Breast epithelium (tissue), 4 donors: ENCODE data around the gene SASH3. TPM values are rescaled to one million over a fixed set of nuclear protein-coding genes. Genes with fewer than 3 reads are reported as not detected.
A peak's percentile ranks its signal among the peaks of the same experiment; 100 is the strongest.

ENCODE experiments used
- DNase-seq, 2 donors: peaks; one replicate each; pipeline ENCODE4 v3.0.0-alpha.2; 2019; ENCODE audit warnings: low spot score in 2 of 2
- H3K27ac ChIP-seq, 2 donors: fragments of 200-600 bp; sonication (generic) in 1 of 2; one replicate each; pipeline ENCODE4 v1.5.1; 2016 to 2019; ENCODE audit warnings: mild to moderate bottlenecking in 1 of 2
- H3K27me3 ChIP-seq, 2 donors: fragments of 200-600 bp; sonication (generic) in 1 of 2; one replicate each; pipeline versions ENCODE4 v1.5.1 to v1.6.0; 2017 to 2019; ENCODE audit warnings: control low read depth in 1 of 2, mild to moderate bottlenecking in 1 of 2
- H3K36me3 ChIP-seq: fragments of 200-600 bp; one replicate; pipeline ENCODE4 v1.5.1; 2019
- H3K4me1 ChIP-seq, 2 donors: fragments of 200-600 bp; sonication (generic); one replicate each; pipeline ENCODE4 v1.5.1; 2016 to 2019; ENCODE audit warnings: control low read depth in 1 of 2
- H3K4me3 ChIP-seq, 3 donors: fragments of 200-600 bp; sonication (generic); 1 replicate in 2 of 3; 2 replicates in 1 of 3; pipeline ENCODE4 v1.5.1; 2016 to 2019; ENCODE audit warnings: mild to moderate bottlenecking in 3 of 3, moderate library complexity in 2 of 3
- H3K9me3 ChIP-seq, 2 donors: fragments of 200-600 bp; sonication (generic) in 1 of 2; one replicate each; pipeline ENCODE4 v1.5.1; 2016 to 2019; ENCODE audit warnings: control low read depth in 1 of 2
- POLR2A ChIP-seq: fragments of 450-650 bp; IDR thresholded peaks from one replicate; pipeline ENCODE4 v1.6.1; 2016; ENCODE audit warnings: antibody characterized with exemption, mild to moderate bottlenecking, moderate library complexity
- POLR2AphosphoS5 ChIP-seq, 3 donors: sonication (generic); formaldehyde crosslinking; IDR thresholded peaks; one replicate each; pipeline ENCODE4 v1.6.1; 2017; ENCODE audit warnings: antibody characterized with exemption in 3 of 3
- intact Hi-C: fragments of 100-400 bp; cut with DNase I; formaldehyde crosslinking; loops from one replicate; pipeline ENCODE4 v1.15.1; 2023; ENCODE audit warnings: low total_unique reads
- total RNA-seq, 3 donors: library from RNA; depleted of rRNA; stranded (reverse); fragments of >200 nt; gene quantifications; one replicate each; pipeline ENCODE4 v1.1.0, GENCODE V29; 2016
- TF ChIP-seq, protein P1 (sequence below), 3 donors: fragments of 450-650 bp; IDR thresholded peaks; one replicate each; pipeline ENCODE4 v1.5.1; 2016 to 2017; ENCODE audit warnings: antibody characterized with exemption in 3 of 3, mild to moderate bottlenecking in 3 of 3, moderate library complexity in 3 of 3

Gene SASH3
- total RNA-seq, 3 donors from 2014 or later, result 6.6 to 18.7 (median 10.0) TPM

DNA sequence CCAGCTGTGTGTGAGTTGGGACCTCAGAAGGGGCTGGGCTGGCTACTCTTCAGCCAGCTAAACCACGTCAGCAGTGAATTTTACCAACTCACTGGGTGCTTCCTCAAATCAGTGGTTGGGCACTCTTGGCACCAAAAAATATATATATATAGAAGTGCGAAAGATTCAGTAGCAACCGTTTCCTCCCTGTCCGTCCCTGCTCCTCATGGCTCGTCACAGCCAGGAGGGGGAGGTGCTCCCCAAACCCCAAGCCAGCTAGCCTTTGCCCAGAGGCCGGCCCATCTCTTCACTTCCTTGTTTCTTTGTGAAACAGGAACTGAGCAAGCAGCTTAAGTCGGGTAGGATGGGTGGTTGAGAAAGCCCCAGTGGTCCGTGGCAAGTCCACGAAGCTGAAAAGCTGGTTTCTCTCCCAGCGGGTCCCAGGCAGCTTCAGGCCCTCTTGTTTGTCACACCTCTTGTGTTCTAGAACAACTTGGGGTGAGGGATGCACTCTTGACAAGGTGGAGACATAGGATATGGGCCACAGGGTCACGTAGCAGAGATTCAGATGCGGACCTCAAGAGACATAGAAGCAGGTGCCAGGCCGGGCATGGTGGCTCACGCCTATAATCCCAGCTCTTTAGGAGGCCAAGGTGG is 6.8 kb upstream of the SASH3 start:
- Histone ChIP-seq H3K36me3 (no peaks in the 10 kb centered on the region), H3K27ac (peak overlapping the region; percentile 13 to 21), H3K27me3 (no peaks in the 10 kb centered on the region), H3K4me1 (no peaks in the 10 kb centered on the region), H3K9me3 (no peaks in the 10 kb centered on the region), H3K4me3 (no peak overlapping the region)
- intact Hi-C loops, result no loop called here
- DNase-seq, result peak in 1 of 2 donors; percentile 50
- TF ChIP-seq POLR2AphosphoS5 (IDR thresholded peaks at IDR 0.05) (no peak), POLR2A (no peak)
- TF ChIP-seq, protein P1, sequence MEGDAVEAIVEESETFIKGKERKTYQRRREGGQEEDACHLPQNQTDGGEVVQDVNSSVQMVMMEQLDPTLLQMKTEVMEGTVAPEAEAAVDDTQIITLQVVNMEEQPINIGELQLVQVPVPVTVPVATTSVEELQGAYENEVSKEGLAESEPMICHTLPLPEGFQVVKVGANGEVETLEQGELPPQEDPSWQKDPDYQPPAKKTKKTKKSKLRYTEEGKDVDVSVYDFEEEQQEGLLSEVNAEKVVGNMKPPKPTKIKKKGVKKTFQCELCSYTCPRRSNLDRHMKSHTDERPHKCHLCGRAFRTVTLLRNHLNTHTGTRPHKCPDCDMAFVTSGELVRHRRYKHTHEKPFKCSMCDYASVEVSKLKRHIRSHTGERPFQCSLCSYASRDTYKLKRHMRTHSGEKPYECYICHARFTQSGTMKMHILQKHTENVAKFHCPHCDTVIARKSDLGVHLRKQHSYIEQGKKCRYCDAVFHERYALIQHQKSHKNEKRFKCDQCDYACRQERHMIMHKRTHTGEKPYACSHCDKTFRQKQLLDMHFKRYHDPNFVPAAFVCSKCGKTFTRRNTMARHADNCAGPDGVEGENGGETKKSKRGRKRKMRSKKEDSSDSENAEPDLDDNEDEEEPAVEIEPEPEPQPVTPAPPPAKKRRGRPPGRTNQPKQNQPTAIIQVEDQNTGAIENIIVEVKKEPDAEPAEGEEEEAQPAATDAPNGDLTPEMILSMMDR (IDR thresholded peaks at IDR 0.05), result no peak

DNA sequence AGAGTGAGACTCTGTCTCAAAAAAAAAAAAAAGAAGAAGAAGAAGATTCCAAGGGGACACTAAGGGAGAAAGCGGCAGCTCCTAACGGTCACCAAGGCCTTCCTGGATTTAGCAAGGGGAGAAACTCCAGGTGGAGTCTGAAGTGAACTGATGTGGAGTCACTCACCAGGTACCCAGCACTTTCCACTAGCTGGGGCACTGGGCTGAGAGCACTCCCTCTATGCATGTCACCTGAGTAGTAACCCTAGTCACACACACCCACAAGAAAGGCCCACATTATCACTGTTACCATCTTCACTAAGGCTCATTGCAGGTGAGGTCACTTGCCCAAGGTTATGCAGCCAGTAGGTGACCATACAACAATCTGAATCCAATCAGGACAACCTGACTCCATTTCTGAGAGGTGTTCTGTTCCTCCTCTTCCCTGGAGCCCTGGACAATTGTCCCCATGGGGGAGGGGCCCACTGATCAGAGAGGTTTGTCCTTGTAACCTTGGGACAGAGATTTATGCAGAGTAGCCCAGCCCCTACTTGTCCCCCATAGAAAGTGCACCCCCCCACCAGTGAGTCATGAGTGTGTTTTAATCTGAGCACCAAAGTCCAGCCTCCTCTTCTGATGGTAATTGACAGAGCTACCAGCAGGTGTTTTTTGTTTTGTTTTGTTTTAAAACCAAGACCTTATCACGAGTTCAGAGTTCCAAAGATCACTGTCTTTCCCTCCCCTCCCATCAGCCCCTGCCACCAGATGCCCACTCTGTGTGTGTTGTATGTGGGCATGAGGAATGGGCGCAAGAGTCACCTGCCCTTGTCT is 5.9 kb upstream of the SASH3 start:
- DNase-seq, result no peak
- H3K4me1 ChIP-seq, result no peaks in the 10 kb centered on the region
- H3K36me3 ChIP-seq, result no peaks in the 10 kb centered on the region
- no peaks in the 10 kb centered on the region for H3K27me3 ChIP-seq
- intact Hi-C loops, result no loop called here
- TF ChIP-seq POLR2A (no peak), POLR2AphosphoS5 (IDR thresholded peaks at IDR 0.05) (no peak)
- TF ChIP-seq, protein P1 (IDR thresholded peaks at IDR 0.05), result no peak
- H3K4me3 ChIP-seq, result no peak overlapping the region
- H3K27ac ChIP-seq, result no peak overlapping the region
- H3K9me3 ChIP-seq, result no peaks in the 10 kb centered on the region

DNA sequence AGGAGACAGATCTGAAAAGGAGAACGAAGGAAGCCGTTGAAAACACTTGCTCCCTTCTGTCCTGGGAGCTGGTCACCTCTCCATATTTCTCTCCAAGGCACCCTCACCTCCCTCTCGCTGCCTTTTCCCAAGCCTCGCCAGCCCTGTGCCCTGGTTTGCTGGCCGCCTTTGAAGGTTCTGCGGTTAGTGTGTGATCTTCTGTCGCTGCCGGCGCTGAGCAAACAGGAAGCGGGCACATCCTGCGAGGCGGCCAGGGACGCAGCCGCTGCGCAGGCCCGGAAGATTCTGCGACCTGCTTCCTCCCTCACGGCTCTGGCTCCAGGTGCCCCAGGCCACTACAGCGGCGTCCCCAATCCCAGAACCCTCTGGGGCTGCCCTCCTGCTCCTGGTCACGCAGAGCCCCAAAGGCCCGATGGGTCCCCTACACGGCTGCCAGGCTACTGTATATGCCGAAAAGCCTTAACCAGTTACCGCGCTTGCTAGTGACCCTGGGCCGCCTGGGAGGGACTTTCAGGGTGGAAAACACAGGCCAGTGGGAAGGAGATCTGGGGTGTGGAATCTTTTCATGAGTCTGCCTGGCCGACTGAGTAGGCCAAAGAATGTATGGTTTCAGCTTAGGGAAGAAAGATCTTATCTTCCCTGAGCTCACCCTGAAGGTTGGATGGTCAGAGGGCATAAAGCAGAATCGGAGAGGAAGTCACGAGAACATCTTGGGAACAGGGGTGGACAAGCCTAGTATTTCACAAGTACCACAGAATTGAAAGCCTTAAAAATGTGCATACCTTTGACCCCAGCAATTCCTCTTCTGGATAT is 2.3 kb upstream of the SASH3 start:
- peak overlapping the region; percentile 67 to 77 for H3K27ac ChIP-seq
- peak overlapping the region in 1 of 3 donors; percentile 39 for H3K4me3 ChIP-seq
- TF ChIP-seq, protein P1 (IDR thresholded peaks at IDR 0.05), result no peak
- TF ChIP-seq POLR2A, result no peak
- no peak for TF ChIP-seq POLR2AphosphoS5 (IDR thresholded peaks at IDR 0.05)
- intact Hi-C loops, result no loop called here
- H3K9me3 ChIP-seq, result no peaks in the 10 kb centered on the region
- H3K27me3 ChIP-seq, result peaks cover 0 to 13% of the 10 kb centered on the region in 2 donors
- no peaks in the 10 kb centered on the region for H3K36me3 ChIP-seq
- no peaks in the 10 kb centered on the region for H3K4me1 ChIP-seq
- DNase-seq, result peak; percentile 45 to 52

DNA sequence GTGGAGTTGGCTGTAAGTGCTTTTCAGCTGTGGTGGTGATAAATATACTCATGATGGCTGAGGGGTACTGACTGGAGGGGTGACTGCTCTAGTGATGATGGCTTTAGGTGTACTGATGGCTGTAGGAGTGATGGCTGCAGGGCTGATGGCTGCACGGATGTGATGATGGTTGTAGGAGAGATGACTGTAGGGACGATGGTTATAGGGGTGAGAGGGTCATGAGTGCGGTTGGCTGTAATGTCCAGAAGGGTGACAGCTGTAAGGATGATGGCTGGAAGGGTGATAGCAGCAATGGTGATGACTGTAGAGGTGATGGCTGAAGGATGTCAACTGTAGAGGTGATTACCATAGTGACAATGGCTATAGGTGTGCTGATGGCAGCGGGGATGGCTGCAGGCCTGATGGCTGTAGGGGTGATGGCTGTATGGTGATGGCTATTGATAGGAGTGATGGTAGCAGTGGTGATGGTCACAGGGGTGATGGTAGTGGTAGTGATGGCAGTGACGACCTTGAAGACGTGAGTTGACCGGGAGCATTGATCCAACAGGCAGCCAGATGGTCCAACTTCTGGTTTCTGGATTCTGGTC is 570 bp upstream of the SASH3 start:
- H3K27ac ChIP-seq, result no peak overlapping the region
- no peak overlapping the region for H3K4me3 ChIP-seq
- no peaks in the 10 kb centered on the region for H3K4me1 ChIP-seq
- DNase-seq, result no peak
- peaks cover 0 to 23% of the 10 kb centered on the region in 2 donors for H3K27me3 ChIP-seq
- TF ChIP-seq POLR2A, result no peak
- TF ChIP-seq, protein P1 (IDR thresholded peaks at IDR 0.05), result no peak
- no peak for TF ChIP-seq POLR2AphosphoS5 (IDR thresholded peaks at IDR 0.05)
- no peaks in the 10 kb centered on the region for H3K36me3 ChIP-seq
- H3K9me3 ChIP-seq, result no peaks in the 10 kb centered on the region
- intact Hi-C loops, result no loop called here
